Stimulated activated effector memory CD8-positive, alpha-beta T cell treated with anti-CD3 and anti-CD28 coated beads, Interleukin-12 subunit alpha, Interleukin-12 subunit beta, amount 100 ng/mL, for 72 hours (primary cell): ENCODE measurements around the gene DNAH17.

Experiments
- ATAC-seq: fragments of 150-1000 bp; cut with Tn5 transposase; 2 replicates; pipeline ENCODE4 v1.10.0; 2021
- DNase-seq, 2 donors: peaks; one replicate each; pipeline ENCODE4 v3.0.0; 2021 to 2022; ENCODE audit warnings: low spot score in 2 of 2
- H3K27ac Mint-ChIP-seq: one replicate; pipeline ENCODE4 v1.8.0; 2022; ENCODE audit warnings: mild to moderate bottlenecking, mixed read lengths
- H3K36me3 Mint-ChIP-seq: one replicate; pipeline ENCODE4 v1.8.0; 2022; ENCODE audit warnings: mild to moderate bottlenecking, mixed read lengths
- H3K4me1 Mint-ChIP-seq: one replicate; pipeline ENCODE4 v1.8.0; 2022; ENCODE audit warnings: mixed read lengths
- H3K4me3 Mint-ChIP-seq: one replicate; pipeline ENCODE4 v1.8.0; 2022; ENCODE audit warnings: mild to moderate bottlenecking, mixed read lengths
- H3K9me3 Mint-ChIP-seq: one replicate; pipeline ENCODE4 v1.8.0; 2022; ENCODE audit warnings: mixed read lengths

DNAH17 gene

DNA sequence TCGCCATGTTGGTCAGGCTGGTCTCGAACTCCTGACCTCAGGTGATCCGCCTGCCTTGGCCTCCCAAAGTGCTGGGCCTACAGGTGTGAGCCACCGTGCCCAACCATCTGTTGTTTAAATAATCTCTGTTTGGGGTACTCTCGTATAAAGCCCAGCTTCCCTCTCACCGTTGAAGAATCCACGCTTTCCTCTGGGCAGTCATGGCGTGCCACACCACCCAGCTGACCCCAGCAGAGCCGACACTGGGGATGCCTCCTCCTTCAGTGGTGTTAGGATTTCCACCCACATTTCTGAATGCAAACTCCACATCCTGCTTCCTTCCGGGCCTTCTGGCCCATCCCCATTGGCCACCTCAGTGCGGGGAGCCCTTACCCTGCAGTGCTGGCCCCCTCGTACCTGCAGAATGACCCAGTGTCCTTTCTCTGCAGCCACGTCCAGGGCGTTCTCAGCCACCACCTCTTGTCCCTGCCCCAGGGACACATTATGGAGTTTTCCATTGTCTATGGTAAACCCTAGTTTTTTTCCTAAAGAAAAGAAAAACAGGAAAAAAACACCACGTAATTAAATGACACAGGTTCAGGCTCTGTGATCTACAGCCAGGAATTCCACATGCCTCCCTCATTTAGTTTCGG, 138.4 kb downstream of the DNAH17 start:
- ATAC-seq (no peak), DNase-seq (no peak)
- peaks cover 16% of the 10 kb centered on the region for H3K36me3 Mint-ChIP-seq
- peaks cover 2% of the 10 kb centered on the region for H3K9me3 Mint-ChIP-seq
- no peaks in the 10 kb centered on the region for H3K4me1 Mint-ChIP-seq
- peak overlapping the region; percentile 58 for H3K27ac Mint-ChIP-seq
- H3K4me3 Mint-ChIP-seq: no peak overlapping the region

DNA sequence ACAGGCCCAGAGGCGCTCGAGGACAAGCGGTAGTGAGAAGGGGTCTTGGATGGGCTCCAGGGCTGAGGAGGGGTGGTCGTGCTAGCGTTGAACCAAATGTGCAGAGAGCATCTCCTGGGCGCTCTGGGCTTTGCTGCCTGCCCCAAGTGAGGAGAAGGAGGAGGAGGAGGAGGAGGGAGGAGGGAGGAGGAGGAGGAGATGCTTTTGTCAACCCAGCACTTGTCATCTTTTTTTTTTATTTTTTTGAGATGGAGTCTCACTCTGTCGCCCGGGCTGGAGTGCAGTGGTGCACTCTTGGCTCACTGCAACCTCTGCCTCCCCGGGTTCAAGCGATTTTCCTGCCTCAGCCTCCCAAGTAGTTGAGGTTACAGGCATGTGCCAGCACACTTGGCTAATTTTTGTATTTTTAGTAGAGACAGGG, 138.9 kb downstream of the DNAH17 start:
- Mint-ChIP-seq H3K4me3 (no peak overlapping the region), H3K27ac (peak overlapping the region; percentile 58)

DNA sequence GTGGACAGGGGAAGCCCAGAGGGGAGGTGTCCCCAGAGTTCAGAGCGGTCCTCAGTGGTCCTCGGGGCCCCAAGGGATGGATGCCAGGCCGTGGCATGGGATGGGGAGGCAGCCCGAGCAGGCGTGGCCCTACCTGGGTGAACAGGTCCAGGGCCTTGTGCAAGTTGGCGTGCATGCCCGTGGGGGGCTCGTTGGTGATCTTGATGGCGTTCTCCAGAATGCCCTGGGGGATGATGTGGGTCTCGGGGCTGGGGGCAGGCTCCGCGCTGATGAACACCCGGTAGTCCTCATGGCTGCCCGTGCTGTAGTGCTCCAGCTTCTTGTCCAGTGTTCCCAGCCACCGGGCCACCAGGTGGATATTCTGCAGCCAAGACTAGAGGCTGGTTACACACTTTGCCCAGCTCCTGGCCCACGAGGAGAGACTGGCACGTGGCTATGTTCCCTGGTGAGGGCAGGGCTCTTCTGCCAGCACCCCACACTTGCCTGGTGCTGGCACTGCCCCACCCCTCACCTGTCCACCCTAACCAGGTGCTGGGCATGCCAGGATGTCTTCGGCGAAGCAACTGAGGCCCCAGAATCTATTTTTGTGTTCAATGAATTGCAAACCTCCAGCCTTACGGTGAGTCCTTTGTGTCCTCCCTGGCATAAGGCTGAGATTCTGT, 139.6 kb downstream of the DNAH17 start:
- no peak overlapping the region for H3K4me3 Mint-ChIP-seq
- DNase-seq: no peak
- H3K9me3 Mint-ChIP-seq: peaks cover 2% of the 10 kb centered on the region
- peaks cover 16% of the 10 kb centered on the region for H3K36me3 Mint-ChIP-seq
- no peaks in the 10 kb centered on the region for H3K4me1 Mint-ChIP-seq
- H3K27ac Mint-ChIP-seq: peak overlapping the region; percentile 58
- ATAC-seq: no peak

More for the DNA sequence above, 138.9 kb downstream of the DNAH17 start:
- peak; percentile 14 for ATAC-seq
- no peak for DNase-seq
- H3K4me1 Mint-ChIP-seq: no peaks in the 10 kb centered on the region
- H3K36me3 Mint-ChIP-seq: peaks cover 16% of the 10 kb centered on the region
- H3K9me3 Mint-ChIP-seq: peaks cover 2% of the 10 kb centered on the region

DNA sequence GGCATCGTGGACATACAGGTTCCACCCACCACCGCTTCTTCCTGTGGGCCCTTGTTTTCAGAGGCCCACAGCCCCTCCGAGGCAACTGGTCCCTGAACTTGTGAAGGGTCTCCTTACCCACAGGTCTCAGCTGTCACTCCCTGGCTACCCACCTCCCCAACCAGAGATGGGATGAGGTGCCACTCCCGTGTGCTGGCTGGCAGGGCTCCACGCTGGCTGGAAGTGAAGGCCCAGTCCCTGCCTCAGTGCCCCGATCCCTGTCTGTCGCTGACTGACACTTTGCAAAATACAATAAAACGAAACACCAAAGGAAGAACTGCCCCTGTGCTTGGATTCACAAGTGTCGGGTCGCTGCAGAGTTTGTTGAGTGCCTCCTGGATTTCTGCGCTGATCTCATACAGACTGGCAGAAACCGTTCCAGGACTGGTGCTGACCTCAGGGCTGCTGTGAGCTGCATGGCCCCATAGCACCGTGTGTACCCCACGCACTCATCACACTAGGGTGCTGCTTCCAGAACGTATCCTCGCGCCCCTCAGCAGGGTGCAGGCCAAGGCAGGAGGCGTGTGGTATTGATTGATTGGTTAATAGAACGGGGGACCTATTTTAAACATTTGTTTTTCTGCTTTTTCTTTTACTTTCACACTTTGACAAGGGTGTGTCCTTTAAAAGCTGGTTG, 141.7 kb downstream of the DNAH17 start:
- ATAC-seq: no peak
- peaks cover 2% of the 10 kb centered on the region for H3K9me3 Mint-ChIP-seq
- H3K27ac Mint-ChIP-seq: no peak overlapping the region
- no peak overlapping the region for H3K4me3 Mint-ChIP-seq
- no peak for DNase-seq
- no peaks in the 10 kb centered on the region for H3K4me1 Mint-ChIP-seq
- peaks cover 16% of the 10 kb centered on the region for H3K36me3 Mint-ChIP-seq

DNA sequence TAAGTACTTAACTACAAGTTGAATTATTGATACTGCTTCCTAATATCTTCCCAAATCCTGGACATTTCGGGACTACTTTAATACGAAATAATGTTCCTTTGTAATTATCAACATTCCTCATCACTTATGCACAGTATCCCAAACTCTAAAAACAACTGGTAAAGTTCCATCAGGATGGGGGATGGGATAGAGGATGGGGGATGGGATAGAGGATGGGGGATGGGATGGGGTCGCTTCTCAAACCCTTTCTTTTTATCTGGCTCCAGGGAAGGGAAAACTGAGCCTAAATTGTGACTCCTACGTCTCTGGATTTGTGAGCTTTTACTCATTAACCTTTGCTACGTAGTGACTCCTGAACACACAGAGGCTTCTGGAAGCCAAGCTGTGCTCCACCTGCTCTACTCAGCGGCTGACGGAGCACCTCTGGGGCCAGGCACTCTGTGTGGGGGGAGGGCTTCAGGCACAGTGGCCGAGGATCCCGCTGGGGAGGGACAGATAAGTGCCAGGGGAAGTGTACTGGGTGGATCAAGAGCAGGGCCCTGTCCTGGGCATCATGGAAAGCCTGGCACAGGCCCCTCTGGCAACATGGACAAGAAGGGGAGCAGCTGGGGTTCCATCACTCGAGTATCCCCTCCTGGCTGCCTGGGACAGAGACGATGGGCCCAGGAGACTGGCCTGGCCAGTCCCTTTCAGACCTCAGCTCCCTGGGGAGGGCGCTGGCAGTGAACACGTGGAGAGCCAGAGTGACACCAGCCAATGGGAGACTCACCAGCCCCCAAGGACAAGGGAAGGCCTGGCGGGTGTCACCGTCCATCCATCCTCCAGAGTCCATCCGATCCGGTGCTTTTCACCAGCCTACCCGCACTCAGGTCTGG, 142.5 kb downstream of the DNAH17 start:
- H3K9me3 Mint-ChIP-seq: peaks cover 2% of the 10 kb centered on the region
- H3K4me1 Mint-ChIP-seq: peaks cover 1% of the 10 kb centered on the region
- H3K27ac Mint-ChIP-seq: no peak overlapping the region
- peaks cover 24% of the 10 kb centered on the region for H3K36me3 Mint-ChIP-seq
- no peak overlapping the region for H3K4me3 Mint-ChIP-seq
- ATAC-seq: no peak
- no peak for DNase-seq

DNA sequence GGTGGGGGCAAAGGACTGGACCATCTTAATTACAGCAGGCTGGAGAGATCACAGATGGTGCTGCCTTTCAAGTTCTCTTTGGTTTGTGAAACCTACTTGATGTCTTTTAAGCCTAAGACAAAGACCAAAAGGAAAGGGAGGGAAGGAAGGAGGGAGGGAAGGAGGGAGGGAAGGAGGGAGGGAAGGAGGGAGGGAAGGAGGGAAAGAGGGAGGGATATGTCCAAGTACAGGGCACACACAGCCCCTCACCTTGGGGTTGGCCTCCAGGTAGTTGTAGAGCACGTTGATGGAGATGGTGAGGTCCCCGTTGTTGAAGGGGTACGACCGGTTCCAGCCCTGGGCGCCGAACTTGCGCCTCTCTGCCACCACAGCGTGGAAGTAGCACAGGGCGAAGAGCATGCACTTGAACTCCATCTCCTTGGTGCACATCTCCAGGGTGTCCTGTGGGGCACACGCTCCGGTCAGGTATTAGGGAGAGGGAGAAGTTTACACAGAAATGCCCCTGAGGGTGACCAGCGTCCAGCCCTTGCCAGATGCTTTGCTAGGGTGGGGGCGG, 143.3 kb downstream of the DNAH17 start:
- H3K4me1 Mint-ChIP-seq: peaks cover 5% of the 10 kb centered on the region
- no peak overlapping the region for H3K4me3 Mint-ChIP-seq
- ATAC-seq: no peak
- peaks cover 2% of the 10 kb centered on the region for H3K9me3 Mint-ChIP-seq
- H3K27ac Mint-ChIP-seq: no peak overlapping the region
- peaks cover 32% of the 10 kb centered on the region for H3K36me3 Mint-ChIP-seq
- no peak for DNase-seq

DNA sequence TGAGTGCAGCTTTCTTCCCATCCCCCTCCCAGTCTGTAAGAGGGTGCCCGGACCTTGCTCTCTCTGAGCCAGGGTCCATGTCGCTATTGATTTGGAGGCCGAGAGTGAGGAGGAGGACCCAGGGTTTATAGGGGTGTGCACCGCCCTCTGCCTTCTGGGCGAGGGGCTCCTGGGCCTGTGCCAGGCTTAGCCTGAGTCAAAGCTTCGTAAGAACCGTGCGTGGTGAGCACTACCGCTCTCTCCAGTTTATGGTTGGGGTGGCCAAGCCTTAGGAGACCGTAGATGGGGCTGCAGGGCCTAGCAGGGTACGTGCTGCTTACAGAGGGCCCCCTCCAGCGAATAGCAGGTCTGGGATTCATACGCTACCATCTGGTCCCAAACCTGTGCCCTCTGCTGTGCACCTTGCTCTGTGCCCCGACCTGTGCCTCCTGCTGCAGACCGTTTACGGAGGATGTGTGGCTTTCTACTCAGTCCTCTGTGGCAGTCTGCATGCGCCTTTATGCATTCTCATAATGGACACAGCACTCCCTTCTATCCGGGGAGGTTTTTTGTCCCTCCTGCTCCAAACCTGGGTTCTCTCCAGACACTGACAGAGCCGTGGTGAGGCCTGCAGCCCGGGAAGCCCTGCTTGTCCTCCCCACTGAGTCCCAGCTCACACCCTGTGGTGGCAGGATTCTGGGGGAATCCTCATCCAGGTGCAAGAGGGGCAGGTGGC, 144.0 kb downstream of the DNAH17 start:
- DNase-seq (no peak), ATAC-seq (no peak)
- H3K27ac Mint-ChIP-seq: no peak overlapping the region
- no peak overlapping the region for H3K4me3 Mint-ChIP-seq
- H3K9me3 Mint-ChIP-seq: peaks cover 2% of the 10 kb centered on the region
- H3K4me1 Mint-ChIP-seq: peaks cover 5% of the 10 kb centered on the region
- peaks cover 33% of the 10 kb centered on the region for H3K36me3 Mint-ChIP-seq

DNA sequence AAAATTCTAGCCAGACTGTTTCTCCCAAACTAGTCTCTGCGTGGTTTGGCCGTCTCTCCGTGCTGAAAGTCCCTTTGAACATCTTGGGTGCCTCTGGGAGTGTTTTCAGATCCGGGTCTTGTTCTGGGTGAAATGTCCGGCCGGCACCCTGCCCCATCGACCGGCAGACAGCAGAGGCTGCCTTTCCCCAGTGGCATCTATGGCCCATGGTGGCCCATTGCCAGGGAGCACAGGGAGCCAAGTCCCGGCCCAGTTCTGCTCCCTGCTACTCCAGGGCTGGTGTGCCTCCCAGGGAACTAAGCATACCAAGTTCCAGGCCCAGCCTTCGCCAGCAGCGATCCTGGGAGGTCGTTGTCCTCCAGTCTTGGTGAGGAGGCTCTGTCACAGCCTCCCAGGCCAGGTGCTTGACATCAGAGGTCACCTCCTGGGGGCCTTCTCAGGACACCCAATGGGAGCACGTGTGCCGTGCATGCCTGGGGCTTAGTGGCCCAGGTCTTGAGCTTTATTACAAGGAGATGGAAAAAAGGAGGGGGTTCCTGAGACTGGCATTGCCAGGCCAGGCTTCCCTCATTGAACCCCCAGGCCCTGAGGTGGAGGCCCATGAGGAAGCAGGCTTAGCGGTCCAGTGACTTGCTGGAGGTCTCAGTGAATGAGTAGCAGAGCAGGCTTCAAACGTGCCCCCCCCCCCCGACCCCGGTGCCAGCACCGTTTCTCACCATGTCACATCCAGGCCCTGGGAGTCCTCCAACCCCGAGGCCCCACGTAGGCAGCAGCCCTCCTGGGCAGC, 144.8 kb downstream of the DNAH17 start:
- Mint-ChIP-seq H3K36me3 (peaks cover 33% of the 10 kb centered on the region), H3K4me1 (peaks cover 5% of the 10 kb centered on the region), H3K4me3 (no peak overlapping the region), H3K9me3 (no peaks in the 10 kb centered on the region), H3K27ac (no peak overlapping the region)
- no peak for DNase-seq
- ATAC-seq: no peak

DNA sequence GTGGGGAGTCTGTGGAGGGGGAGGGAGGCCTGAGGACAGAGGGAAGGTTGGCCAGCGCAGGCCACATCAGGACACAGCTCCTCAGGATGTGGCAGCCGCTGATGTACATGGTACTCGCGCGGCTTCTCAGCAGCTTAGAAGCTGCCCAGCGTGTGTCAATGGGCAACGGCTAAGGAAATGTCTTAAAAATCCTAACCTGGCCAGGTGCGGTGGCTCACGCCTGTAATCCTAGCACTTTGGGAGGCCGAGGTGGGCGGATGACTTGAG, 145.6 kb downstream of the DNAH17 start:
- Mint-ChIP-seq H3K9me3 (no peaks in the 10 kb centered on the region), H3K36me3 (peaks cover 40% of the 10 kb centered on the region), H3K4me3 (no peak overlapping the region), H3K4me1 (peaks cover 5% of the 10 kb centered on the region), H3K27ac (no peak overlapping the region)
- DNase-seq (no peak), ATAC-seq (no peak)

DNA sequence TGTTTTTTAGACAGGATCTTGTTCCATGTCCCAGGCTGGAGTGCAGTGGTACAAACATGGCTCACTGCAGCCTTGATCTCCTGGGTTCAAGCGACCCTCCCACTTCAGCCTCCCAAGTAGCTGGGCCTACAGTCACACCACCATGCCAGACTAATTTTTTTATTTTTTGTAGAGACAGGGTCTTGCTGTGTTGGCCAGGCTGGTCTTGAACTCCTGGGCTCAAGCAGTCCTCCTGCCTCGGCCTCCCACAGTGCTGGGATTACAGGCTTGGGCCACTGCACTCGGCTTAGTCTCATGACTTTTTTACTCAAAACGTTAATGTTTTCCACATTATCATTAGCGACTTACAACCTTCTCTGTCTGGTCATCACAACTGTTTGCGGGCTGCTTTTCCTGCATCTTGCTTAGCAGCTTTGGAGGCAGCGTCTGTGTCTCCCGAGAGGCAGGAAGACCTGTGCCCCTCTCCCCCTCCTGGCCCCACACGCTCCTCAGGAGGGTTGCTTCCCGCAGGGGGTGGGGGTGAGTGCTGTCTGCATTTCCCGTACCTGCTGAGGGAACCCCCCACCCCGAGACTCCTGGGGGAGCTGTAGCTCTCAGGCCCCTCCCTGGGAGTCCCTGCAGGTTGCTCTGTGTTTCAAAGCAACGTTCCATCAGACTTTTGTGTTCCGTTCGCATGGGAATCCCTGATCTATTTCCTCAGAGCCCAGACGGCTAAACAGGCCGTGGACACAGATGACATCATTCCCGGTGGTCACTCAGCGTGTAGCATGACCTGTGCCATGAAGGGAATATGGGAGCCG, 146.1 kb downstream of the DNAH17 start:
- no peak overlapping the region for H3K27ac Mint-ChIP-seq
- no peaks in the 10 kb centered on the region for H3K9me3 Mint-ChIP-seq
- H3K4me1 Mint-ChIP-seq: peaks cover 5% of the 10 kb centered on the region
- no peak for DNase-seq
- ATAC-seq: no peak
- peaks cover 41% of the 10 kb centered on the region for H3K36me3 Mint-ChIP-seq
- H3K4me3 Mint-ChIP-seq: no peak overlapping the region

DNA sequence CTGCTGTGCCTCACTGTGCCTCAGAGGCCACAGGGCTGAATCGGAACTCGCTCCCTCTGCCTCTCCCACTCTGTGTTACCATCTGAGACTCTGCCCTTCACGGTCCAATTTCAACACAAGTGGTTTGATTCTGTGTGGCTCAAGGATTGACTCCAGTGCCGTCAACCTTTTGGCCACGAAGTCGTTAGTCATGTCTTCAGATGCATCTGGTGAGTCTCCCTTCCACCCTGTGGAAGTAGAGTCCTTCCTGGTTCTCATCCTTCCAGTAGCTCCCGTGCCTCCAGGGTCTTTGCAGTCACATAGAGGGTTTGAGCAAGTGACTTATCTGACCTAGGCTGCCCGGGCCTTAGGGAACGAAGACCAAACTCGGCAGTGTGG, 147.6 kb downstream of the DNAH17 start:
- H3K27ac Mint-ChIP-seq: peak overlapping the region; percentile 76

DNA sequence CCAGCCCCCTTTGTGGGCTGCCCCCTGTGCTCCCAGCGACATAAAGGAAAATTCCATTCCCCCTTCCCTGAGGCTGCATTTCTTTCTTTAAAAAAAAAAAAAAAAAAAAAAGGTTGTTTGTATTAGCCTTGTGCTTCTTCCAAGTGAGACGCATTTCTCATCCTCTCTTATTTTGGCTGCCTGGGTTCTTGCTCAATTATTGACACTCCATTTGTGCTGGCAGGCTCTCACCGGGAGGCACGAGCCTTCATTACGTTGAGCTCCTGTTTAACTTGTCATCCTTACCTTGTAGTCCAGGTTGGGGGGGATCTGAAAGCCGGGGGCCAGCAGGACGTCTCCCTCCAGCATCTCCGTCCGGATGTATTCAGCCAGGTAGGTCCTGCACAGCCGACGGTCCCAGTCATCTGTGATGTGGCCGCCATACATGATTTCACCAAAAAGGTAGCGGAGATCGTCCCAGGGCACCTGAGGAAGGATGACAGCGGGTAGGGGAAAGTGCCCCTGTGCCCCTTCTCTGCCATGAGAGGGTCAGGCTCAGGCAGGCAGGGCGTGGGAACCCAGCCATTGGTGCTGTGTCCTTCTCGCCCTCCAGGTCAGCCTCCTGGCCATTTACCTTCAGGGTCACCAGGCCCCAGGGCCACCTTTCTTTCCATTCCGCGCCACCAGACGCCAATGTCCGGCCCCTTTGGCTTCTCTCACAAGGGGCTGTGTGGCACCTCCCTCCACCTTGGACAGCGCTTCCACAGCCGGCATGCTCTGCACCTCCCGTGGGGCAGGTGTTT, 148.2 kb downstream of the DNAH17 start:
- Mint-ChIP-seq H3K27ac (peak overlapping the region; percentile 76), H3K9me3 (no peaks in the 10 kb centered on the region), H3K4me3 (no peak overlapping the region), H3K4me1 (peaks cover 5% of the 10 kb centered on the region), H3K36me3 (peaks cover 60% of the 10 kb centered on the region)
- DNase-seq (no peak), ATAC-seq (no peak)

More for the DNA sequence above, 147.6 kb downstream of the DNAH17 start:
- H3K4me3 Mint-ChIP-seq: no peak overlapping the region
- peaks cover 55% of the 10 kb centered on the region for H3K36me3 Mint-ChIP-seq
- peaks cover 5% of the 10 kb centered on the region for H3K4me1 Mint-ChIP-seq
- ATAC-seq (no peak), DNase-seq (no peak)
- no peaks in the 10 kb centered on the region for H3K9me3 Mint-ChIP-seq

DNA sequence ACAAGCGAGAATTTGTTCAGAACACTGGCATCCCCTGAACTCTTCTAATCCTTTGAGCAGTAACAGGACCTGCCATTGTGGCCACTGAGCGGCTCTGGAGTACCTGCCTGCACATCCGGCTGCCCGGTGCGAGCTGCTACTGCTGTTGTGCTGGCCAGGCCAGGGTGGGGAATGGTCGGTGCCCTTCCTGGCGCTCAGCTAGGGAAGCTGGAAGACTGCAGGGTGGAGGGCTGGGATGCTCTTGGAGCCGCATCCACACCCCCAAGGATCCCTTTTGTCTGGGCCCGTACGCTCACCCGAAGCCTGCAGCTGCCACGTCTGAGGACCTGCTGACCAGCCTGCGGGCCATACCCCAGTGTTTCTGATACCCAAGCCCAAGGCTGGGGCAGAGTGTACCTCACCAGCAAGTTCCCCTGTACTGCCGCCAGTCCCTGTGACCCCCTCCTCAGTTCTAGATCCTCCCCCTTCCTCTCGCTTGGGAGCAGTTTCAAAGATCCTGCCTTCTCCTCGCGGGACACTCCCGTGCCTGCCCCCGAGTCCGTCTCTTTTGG, 149.1 kb downstream of the DNAH17 start:
- Mint-ChIP-seq H3K4me1 (peaks cover 5% of the 10 kb centered on the region), H3K27ac (no peak overlapping the region), H3K4me3 (no peak overlapping the region), H3K9me3 (no peaks in the 10 kb centered on the region), H3K36me3 (peaks cover 69% of the 10 kb centered on the region)
- ATAC-seq: no peak
- DNase-seq: no peak
